HG03565 (cell line): ENCODE results near the gene TPCN1.
"Not testable (repeated sequence)": the region's sequence is repeated elsewhere in the genome, so short reads cannot be mapped to it uniquely, and the experiment has no call there.

ENCODE experiments used
- ATAC-seq: cut with Tn5 transposase; IDR thresholded peaks from one replicate; pipeline ENCODE4 v1.9.1; 2021; ENCODE audit warnings: mild to moderate bottlenecking, moderate library complexity; ENCODE audit not compliant: unreplicated experiment

TPCN1 gene

GRCh38 chr12:113196582-113196981 lies 24.7 kb upstream of the TPCN1 start:
- no peak for ATAC-seq

GRCh38 chr12:113196990-113197389 lies 24.3 kb upstream of the TPCN1 start:
- peak; percentile 59 for ATAC-seq

GRCh38 chr12:113197518-113198077 lies 23.7 kb upstream of the TPCN1 start:
- no peak for ATAC-seq

DNA sequence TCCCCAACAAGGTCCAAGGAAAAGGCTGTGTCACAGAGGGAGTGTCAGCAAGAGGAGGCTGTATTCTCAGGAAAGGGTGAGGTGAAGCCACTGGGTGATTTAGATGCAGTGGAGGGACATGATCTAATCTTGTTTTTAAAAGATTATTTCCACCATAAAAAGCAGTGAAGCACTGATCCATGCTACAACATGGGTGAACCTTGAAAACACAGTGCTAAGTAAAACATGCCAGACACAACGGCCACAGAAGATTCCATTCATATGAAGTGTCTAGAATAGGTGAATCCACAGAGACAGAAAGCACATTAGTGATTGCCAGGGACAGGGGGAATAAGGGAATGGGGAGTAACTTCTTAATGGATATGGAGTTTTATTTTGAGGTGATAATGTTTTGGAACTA lies 23.0 kb upstream of the TPCN1 start:
- no peak for ATAC-seq

- ATAC-seq, result no peak
These were observed 21.1 kb upstream of the TPCN1 start for GRCh38 chr12:113200021-113200797.

DNA sequence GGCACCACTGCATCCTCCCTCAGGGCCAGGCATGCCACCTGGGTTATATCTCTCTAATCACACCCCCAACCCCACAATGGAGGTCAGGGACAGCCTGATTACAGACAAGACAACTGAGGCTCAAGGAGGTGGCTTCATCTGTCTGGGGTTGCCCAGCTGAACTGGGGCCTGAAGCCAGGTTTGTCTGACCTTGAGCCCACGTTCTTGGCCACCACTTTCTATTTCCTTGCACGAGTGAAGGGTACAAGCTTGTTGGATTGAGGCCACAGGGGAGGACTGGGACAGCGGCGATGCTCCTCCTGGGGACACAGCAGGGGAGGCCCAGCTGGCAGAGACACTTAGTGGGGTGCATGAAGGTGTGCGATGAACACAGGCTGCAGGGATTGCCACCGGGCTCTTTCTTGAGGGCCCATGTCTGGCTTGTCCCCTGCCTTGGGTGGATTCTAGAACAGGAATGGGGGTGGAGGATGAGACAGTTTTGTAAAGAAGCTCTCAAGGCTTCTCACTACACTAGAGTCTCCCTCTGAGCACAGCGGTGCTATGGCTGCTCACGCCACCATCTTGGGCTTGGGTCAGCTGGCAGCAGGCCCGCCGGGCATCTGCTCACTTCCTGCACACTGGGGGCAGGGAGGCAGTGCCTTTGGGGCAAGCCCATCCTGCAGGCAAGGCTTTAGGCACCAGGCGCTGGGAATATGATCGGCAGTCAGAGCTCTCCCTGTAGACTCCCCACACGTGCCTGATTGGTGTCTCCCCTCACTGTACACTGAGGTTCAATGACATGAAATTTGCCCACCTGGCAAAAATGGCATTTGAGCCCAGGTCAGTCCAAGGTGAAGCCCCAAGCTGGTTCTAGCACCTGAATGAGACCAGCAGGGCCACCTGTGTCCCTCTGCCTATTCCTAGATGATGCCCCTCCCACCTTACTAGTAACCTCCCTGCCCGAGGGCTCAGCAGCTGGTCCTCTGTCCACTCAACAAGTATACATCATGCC lies 19.8 kb upstream of the TPCN1 start:
- no peak for ATAC-seq

GRCh38 chr12:113202300-113203075 lies 18.8 kb upstream of the TPCN1 start:
- no peak for ATAC-seq

DNA sequence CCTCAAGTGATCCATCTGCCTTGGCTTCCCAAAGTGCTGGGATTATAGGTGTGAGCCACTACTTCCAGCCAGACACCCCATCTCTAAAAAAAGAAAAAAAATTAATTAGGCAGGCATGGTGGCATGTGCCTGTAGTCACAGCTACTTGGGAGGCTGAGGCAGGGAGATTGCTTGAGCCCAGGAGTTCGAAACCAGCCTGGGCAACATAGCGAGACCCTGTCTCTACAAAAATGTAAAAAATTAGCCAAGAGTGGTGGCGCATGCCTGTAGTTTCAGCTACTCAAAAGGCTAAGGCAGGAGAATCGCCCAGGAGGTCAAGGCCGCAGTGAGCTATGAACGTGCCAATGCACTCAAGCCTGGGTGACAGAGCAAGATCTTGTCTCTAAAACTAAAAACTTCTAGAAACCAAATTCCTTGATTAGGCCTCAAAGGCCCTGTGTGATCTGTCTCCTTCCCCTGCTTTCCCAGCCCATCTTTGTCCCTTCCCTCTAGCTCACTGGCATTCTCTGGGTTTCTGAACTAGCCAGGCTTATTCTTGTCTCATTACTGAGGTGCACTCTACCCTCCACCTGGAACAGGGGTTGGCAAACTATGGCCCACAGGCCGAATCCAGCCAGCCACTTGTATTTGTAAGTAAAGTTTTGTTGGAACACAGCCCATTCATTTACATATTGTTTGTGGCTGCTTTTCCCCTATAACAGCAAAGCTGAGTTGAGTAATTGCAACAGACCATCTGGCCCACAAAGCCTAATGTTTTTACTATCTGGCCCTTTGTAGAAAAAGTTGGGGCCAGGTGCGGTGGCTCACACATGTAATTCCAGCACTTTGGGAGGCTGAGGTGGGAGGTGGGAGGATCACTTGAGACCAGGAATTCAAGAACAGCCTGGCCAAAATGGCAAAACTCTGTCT lies 17.2 kb upstream of the TPCN1 start:
- ATAC-seq, result no peak

- ATAC-seq, result no peak
These were observed 16.5 kb upstream of the TPCN1 start for GRCh38 chr12:113204804-113205203.

- ATAC-seq, result not testable (repeated sequence)
These were observed 14.5 kb upstream of the TPCN1 start for GRCh38 chr12:113206802-113207201.

- ATAC-seq, result no peak
These were observed 13.6 kb upstream of the TPCN1 start for GRCh38 chr12:113207613-113208040.

- ATAC-seq, result peak; percentile 78
These were observed 13.0 kb upstream of the TPCN1 start for GRCh38 chr12:113208041-113208934.

GRCh38 chr12:113211160-113211559 lies 10.1 kb upstream of the TPCN1 start:
- no peak for ATAC-seq

GRCh38 chr12:113214895-113215400 lies 6.3 kb upstream of the TPCN1 start:
- peak; percentile 38 for ATAC-seq

DNA sequence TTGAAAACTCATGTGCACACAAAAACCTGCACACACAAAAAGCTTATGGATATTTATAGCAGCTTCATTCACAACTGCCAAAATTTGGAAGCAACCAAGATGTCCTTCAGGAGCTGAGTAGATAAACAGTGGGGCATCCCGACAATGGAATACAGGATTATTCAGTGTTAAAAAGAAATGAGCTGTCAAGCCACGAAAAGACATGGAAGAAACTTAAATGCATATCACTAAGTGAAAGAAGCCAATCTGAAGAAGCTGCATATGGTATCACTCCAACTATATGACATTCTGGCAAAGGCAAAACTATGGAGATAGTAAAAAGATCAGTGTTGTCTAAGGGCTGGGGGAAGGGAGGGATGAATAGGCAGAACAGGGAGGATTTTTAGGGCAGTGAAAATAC lies 5.2 kb upstream of the TPCN1 start:
- no peak for ATAC-seq

DNA sequence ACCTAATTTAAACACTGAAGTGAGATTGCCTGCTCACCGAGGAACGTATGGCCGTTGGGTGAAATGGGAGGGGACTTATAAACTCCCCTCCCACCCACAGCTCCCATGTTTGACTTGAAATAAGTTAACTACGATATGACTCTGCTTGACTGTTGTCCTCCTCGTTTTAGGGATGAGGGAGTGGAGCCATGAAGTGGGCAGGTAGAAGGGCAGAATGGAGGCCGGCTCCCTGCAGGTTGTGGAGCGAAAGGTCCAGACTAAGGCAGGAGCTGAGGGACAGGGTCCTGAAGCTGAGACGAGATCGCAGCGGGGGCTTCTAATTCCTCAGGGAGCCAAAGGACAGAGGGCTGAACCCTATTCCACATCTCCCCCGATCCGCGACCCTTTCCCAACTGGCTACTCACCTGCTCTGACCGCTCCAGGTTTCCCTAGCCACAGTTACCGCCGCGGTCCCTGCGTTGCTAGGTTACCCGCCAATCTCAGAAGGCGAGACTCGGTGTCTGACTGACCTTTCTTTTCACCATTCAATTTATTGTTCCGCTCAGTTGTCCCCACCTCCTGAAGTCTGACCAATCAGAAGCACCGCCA lies 577 bp upstream of the TPCN1 start:
- no peak for ATAC-seq

- ATAC-seq, result no peak
These were observed 899 bp downstream of the TPCN1 start for GRCh38 chr12:113221997-113222729.
